Activated CD4-positive, alpha-beta T cell treated with anti-CD3 and anti-CD28 coated beads, Interleukin-2, Interleukin-6, amounts not matched to agents 100 ng/mL and 50 ng/mL, durations not matched to agents 16 hours and 8 hours (primary cell): ENCODE measurements around the gene MAP7D1.

Experiments
- DNase-seq: peaks from one replicate; pipeline ENCODE4 v3.0.0-alpha.2; 2020

Gene MAP7D1

DNA sequence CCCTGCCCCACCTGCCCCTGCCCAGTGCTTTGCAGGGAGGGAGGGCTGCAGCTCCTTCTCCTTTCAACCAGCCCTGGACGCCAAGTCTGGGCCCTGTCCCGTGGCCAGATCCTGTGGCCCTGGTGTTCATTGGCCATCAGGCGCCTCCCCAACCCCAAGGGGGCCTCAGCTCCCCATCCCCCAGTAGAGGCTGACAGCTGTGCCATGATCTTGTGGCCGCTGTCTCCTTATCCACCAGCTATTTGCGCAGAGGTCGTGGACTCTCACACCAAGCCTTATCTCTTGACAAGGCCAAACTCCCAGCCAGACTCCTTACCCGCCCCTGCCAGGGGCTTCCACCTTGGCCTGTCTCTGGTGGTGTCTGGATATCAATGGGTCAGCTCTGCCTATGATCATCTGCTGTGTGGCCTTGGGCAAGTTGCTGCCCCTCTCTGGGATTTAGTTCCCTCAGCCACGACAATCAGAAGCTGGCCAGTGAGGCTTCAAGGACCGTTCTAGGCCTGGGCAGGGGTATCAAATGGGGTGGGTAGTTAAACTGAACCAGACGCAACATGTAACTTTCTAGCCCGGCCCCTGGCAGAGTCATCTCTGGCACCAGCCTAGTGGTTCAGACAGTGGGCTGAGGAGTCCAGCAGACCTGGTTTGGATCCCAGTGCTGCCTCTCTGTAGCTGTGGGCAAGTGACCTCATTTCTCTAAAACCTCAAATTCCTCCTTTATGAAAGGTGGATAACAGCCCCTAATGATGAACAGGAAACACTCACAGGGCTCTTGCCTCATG, 27.6 kb upstream of the MAP7D1 start:
- DNase-seq = no peak

DNA sequence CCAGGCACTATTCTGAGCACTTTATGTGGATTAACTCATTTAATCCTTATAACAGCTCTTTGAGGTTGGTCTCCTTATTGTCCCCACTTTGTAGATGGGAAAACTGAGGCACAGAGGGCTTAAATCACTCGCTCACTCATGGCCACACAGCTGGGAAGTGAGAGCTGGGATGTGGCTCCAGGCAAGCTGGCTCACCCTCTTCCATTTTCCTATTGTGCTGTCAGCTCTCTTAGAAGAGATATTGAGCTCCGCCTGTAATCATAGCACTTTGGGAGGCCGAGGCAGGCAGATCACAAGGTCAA, 27.1 kb upstream of the MAP7D1 start:
- DNase-seq = no peak

DNA sequence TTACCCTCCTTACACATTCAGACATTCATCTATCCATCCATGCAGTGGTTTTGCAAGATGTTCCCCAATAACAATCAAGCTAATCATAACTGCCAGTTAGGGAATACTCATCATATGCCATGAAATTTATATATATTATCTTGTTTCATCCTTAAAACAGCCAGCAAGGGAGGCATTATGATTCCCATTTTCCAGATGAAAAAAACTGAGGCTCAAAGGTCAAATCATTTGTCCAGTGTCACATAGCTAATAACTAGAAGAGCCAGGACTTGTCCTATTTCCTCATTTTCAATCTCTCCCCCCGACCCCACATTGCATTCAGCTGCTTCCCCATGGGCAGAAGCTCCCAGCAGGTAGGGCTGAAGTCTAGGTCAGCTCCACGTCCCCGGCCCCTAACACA, 23.9 kb upstream of the MAP7D1 start:
- DNase-seq = no peak

DNA sequence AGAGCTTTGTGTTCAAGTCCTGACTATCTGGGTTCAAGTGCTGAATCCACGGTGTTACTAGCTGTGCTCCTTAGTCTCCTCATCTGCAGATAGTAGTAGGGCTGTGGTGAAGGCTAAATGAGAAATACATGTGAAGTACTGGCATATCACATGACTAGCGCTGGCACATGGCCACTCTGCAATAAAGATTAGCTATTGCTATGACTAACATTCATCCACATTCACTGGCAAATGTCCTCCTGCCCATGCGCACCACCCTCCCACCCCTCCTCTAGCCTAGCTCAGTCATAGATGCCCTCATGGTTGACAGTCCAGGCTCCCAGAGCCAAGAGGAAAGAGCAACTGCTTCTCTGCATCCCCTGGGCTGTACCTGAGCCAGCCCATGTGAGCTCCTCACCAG, 22.5 kb upstream of the MAP7D1 start:
- DNase-seq = no peak

DNA sequence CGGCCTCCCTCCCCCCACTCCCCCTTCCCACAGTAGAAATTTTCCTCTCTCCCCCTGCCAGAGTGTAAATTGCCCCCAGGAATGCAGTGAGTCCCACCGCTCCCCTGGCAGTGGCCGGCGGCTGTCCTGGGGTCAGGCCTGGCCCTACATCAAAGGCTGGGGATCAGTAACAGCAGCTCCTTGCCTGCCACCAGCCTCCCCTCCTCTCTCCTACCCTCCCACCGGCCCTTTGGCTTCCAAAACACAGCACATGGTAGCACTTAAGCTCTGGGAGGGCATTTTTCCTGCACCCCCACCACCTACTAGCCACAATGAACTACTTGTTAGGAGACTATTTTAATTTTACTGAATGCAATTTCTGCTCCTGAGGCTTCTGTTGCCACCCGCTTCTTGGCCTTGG, 21.9 kb upstream of the MAP7D1 start:
- DNase-seq = no peak

DNA sequence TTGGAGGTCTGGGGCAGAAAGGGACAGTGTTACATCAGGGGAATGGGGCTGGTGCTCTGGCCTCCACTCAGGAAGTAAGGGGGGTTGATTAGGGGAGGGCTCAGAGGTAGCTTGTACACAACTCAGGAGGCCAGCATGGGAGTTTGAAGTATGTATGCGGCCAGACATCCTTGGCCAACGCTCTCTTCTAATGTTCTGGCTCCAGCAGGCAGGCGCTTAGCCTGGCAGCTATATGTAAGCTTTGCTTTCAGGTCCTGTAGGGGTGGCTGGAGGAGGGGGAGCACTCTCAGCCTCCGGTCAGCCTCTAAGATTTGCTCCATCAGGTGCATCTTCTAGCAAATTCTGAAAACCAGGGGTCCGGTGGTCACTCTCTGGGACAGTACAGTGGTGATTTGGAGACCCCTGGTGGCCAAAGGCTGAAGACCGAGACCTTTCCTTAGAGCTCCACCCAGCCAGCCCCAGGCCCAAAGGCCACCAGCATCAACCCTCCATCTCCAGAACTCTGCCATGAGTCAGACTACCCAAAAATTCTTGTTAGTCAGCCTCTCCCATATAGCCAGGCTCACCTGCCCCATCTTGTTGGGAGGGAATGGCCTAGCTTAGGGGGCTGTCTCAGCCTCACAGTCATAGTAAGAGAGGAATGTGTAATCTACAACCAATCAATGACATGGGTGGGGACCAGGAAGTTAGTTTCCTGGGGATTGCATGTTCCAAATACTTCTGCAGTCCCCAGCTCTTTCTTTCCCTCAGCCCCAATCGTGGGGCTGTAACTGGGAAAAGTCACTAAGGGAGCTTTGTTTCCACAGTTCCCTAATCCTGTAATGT, 21.2 kb upstream of the MAP7D1 start:
- peak; percentile 51 for DNase-seq

DNA sequence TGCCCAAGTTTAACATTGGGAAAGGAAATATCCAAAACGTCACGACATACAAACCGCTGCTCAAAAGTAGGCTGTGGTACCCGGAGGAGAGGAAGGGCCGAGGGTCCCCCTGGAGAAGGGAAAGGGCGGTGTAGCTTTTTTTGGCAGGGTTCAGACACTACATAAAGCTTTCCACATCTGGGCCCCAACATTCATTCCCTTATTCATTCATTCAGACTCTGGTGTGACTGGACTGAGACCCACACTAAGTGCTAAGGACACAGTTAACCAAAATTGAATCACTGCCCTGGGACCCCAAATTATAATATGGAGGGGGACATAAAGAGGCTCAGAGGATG, 20.7 kb upstream of the MAP7D1 start:
- no peak for DNase-seq

DNA sequence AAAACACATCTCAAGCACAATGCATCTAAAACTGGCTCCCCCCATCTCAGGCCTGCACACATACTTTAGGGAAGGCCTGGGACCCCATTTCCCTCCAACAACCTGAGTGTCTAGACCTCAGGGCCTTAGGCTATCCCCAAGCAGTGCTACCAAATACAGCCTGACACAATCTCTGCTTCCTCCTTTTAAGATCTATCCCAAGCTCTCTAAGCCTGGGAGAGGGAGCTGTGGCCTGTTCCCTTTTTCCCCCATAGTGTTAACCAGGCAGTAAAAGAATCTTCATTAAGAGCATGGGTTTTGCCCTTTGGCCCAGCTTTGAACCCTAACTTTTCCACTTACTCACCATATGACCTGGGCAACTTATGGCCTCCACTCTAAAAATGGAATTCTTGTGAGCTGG, 20.2 kb upstream of the MAP7D1 start:
- no peak for DNase-seq

DNA sequence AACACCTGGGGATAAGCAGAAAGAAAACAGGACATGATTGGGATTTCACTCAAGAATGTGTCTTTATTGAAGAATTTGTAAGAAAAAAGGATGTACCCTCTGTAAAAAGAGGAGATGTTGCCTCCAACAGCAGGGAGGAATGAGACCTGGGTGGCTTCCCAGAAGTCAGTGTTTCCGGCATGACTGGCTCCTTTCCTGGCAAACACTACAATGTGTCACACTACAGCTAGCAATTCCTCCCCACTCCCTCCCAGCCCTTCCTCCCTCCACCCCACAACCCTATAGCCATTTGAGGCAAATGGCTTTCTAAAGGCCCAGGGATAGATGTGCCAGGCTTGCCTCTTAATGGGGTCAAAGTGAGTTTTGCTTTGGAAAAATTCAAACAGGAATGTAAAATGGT, 19.4 kb upstream of the MAP7D1 start:
- DNase-seq = no peak

DNA sequence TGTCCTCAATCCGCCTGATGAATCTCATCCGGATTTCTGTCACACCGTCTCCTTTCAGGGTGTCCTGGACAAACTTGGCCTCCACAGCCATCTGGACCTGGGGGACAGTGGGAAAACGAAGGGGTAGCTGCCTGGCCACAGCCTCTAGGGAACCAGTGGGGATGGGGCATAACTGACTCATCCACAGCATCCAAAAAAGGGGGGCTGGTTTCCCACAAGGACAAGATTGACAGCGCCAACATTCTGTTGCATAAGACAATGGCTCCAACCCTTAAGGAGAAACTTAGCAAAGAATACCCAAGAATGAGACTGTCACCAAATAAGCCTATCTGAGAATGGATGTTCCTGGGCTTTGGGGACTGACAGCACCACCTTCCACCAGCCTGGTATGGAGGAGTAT, 18.7 kb upstream of the MAP7D1 start:
- DNase-seq = no peak

DNA sequence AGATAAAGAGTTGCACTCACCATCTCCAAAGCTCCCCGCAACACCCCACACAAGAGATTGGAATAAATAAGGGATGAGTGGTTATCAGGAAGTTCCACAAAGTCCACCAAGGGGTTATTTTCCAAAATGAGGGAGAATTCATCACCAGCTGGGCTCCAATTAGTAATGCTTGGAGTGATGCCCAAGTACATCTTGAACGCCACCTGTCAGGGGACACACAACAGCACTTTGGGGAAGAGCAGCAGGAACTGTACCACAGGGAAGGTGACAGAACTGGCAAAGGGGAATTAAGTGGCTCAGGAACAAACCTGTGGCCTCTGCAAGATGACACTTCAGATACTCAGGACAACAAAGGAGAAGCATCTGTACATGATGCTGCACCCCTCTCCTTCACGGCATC, 18.2 kb upstream of the MAP7D1 start:
- DNase-seq = no peak

DNA sequence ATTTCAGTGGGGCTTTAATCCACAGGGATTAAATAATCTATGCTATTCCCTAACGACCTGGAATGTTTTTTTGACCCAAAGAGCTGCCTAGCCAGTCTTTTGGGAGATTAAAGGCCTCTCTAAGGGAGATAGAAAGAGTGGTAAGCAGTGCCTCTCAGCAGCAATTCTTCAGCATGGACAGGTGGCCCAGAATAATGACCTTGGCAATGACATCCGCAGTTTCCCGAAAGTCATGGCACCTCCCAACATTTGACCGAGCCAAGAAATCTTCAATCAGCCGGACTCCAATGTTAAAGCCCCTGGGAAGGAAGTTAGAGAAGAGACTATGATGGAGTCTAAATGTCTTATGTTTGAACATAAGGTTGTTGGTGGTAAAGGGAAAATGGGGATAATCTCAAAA, 16.4 kb upstream of the MAP7D1 start:
- DNase-seq = no peak

DNA sequence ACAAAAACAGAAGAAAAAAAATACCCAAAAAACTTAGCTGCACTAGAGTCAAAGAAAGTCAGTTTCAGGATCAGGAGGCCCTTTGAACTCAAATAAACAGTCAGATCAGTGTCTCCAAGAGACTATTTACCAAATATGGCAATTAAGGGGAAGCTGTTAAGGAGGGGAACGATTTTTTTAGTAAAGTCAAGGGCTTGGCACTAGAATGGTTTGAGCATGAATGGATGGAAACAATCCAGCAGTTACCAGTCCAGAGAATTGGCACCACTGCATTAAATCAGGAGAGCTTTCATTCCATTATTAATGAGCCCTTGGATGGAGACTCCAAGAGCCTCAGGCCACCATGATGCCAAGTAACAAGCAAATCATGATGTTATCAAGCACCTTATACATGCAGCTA, 13.8 kb upstream of the MAP7D1 start:
- no peak for DNase-seq

DNA sequence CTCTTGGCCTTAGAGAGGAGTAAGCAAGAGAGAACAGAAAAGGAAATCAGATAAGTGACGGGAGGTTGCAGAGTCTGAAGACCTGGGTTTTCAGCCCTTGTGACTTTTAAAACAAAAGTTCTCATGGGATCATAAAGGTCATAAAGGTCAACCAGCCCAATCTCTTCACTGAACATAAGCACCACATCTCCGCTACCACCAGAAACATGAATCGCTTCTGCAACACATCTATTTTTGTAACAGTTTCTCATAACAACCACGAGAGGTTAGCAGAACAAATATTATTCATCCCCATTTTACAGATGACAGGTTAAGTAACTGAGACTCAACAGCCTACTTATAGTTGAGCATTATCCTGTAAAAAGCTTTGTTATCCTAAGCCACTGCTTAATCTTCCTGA, 12.5 kb upstream of the MAP7D1 start:
- no peak for DNase-seq

DNA sequence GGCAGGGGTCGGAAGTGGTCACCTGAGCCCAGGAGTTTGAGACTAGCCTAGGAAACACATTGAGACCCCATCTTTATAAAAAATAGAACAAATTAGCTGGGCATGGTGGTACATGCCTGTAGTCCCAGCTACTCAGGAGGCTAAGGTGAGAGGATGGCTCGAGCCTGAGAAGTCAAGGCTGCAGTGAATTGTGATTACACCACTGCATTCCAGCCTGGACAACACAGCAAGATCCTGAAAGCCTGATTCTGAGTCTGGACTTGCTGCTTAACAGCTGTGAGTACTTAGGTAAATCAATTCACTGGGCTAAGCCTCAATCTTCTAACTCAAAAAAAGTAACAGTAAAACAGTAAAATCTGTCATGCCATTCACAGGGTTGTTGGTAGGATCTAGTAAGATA, 11.5 kb upstream of the MAP7D1 start:
- DNase-seq = no peak

DNA sequence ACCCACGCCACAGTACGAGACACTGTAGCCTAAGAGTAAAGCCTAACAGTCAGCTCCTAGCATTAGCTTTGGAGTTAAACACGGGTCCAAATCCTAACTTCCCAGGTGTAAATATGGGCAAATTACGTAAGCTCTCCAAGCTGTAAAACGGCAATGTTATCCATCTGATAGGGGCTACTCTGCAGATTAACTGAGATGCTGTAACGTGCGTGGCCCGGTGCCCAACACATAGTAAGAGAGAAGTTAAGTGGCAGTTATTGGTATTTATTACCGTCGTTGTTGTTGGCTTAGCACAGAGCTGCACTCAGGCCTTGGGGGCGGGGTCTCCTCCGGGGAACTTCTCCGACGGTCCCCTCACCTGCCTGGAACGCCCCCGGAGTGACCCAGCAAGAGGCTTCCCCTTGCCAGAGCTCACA, 7.1 kb upstream of the MAP7D1 start:
- DNase-seq = no peak

DNA sequence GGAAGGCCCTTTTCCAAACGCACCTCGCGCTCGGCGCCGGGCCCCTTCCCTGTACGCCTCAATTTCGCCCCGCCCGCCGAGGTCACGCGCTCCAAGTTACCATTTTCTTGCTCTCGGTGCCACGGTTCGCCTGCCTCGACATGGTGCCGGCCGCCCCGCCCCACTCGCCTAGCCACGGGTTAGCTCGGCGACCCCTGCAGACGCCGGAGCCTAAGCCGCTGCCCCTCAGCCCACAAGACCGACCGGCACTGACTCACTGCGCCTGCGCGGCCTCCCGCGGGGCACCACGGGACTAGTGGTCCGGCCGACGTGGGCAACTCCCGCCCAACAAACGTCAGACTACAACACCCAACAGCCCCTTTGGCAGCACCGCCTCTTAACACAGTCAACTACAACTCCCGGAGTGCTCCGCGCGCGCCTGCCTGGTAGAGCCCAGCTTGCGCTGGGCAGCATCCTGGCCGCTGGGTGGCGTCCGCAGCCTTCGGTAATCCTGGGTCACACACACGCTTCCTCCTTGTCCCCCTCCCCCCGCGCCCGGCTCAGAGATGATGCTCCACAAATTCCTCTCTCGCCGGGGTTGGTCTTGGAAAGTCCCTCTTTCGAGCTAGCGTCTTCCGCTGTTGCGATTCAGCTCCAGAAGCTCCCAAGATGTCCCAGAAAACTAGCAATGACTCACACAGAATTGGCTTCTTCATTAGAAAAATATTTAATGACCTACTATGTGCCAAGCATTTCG, 6.6 kb upstream of the MAP7D1 start, which contains the start of gene TRAPPC3:
Gene TRAPPC3 (minus strand): TSS at position 250 of the 736 bp plus-strand sequence. CDS start 108 bp downstream, at position 142.
- peak; percentile 100 for DNase-seq

DNA sequence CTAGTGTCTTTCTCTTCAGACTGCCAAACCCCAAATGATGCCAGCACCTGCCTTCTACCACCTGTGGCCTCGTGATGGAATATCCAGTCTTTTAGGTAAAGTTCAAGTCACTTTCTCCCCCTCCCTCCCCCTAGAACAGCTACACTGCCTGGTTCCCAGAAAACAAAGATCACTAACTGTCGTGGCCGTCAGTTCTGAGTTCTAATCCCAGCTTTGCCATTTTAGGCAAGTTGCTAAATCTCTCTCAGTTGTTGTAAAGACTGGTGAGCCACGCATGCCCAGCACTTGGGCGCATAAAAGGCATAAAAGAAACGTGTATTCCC, 6.0 kb upstream of the MAP7D1 start:
- peak; percentile 31 for DNase-seq

DNA sequence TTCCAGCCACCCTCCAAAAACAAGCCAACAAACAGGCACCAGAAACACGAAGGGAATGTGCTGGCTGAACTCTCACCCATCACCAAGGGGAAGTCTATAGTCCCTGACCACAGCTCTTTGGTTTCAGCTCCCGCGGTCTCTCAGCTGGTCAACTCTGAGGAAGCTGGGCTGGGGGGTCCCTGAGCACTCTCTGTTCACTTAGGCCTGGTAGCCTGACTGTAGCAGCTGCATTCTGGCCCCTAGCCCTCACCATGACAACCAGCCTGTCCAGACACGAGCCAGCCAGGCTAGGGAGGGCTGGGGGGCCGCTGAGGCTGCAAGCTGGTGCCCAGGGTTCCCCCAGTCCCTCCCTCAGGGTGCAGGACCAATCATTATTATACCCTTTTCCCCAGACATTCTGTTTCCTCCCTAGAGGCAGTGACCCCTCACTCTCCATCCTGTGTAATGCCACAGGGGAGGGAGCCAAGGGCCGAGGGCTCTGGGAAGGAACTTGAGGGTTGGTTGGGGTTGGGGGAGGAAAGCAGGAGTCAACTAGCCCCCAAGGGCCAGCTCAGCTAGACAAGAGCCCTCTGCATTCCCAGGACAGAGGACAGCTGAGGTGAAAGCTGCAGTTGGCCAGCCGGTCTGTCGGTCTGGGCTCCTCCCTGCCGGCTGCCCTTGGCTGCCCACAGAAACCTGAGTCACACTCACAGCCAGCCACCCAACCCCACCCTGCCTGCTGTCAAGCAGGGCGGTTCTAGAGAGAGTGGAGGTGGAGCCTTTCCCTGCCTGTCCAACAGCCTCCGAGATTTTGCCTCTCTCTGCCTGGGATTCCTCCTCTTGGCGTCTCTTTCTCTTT, 5.4 kb upstream of the MAP7D1 start:
- DNase-seq = peak; percentile 91

DNA sequence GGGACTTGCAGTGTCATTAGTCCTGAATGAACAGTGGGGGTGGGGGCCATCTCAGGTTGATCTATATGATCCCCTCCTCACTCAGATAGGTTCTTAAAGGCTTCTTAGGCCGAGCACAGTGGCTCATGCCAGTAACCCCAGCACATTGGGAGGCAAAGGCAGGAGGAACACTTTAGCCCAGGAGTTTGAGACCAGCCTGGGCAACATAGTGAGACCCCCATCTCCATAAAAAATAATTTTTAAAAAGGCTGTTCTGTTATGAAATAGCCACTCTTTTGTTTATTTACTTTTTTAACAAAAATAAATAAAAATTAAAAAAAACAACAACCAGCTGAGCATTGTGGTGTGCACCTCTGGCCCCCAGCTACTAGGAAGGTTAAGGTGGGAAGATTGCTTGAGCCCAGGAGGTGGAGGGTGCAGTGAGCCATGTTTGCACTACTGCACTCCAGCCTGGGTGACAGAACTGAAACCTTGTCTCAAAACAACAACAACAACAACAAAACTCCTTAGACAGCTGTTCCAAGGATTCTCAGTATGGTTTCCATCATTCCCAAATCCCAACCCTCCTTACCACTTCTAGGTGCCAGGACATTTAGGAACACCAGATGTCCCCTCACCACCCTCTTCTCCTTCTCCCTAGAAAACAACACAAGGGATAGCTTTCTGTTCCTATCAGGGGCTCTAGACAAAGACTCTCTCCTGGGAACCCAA, 4.7 kb upstream of the MAP7D1 start:
- DNase-seq = no peak

DNA sequence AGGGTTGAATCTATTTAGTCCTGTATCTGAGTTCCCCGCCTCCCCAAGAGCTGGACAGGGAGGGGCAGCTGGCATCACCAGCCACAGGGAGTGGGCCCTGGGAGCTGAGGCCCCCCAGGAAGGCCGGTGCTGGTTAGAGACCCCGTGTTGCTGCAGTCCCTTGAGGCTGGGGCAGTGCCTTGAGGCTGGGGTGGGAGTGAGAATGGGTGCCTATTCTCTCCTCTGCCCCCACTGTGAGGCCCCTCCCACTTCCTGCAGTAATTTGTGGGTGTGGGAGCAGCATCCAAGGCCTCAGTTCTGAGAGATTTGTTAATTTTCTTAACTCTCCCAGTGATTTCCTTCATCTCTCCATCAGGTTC, 4.1 kb upstream of the MAP7D1 start:
- peak; percentile 59 for DNase-seq

DNA sequence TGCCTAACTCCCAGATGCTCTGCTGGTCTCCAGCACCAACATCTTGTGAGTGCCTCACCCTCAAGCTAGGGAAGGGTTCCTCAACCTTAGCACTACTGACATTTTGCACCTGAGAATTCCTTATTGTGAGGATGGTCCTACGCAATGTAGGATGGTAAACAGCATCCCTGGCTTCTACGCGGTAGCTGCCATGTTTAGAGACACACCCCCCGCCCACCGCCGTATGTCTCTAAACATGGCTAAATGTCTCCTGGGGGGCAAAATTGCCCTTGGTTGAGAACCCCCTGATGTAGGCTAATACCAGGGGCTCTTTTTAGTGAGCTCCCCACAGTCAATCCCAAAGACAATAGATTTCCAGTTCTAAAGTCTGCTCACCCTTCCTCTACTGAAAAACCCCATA, 2.5 kb upstream of the MAP7D1 start:
- DNase-seq = no peak

DNA sequence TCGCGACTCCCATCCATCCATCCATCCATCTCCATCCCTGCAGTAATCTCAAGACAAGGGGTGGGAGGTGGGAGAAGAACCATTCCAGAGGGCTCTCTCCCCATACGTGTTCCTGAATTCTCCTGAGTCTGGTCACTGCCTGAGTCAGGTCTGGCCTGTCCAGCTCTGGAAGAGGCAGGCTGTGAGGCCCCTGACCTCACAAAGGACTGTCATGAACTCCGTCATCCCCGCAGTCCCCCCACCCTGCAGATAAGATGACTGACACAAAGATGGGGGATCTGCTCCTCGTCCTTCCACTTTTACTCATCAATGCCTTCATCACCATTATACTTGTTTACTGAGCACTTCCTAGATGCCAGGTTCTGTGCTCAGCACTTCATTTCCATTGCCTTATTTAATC, 1.6 kb upstream of the MAP7D1 start:
- DNase-seq = no peak
